Kidney (tissue), 14 donors: ENCODE measurements around the gene CYTH3. TPM values are rescaled to one million over a fixed set of nuclear protein-coding genes. Genes with fewer than 3 reads are reported as not detected.

Source experiments
- DNase-seq, 5 donors: peaks; one replicate each; pipeline ENCODE4 v3.0.0-alpha.2; 2013 to 2020
- FAIRE-seq: peaks from 2 replicates; lab custom pipeline; 2012; peaks lifted over from hg19 to GRCh38; lab: Jason Lieb, UNC
- H3K27ac ChIP-seq, 2 donors: one replicate each; pipeline ENCODE4 v1.7.0; 2013; ENCODE audit warnings: low read depth in 2 of 2, low read length in 2 of 2, inconsistent platforms in 1 of 2
- H3K27me3 ChIP-seq: one replicate; pipeline ENCODE4 v1.7.1; 2013; ENCODE audit warnings: low read length, inconsistent platforms; ENCODE audit not compliant: control insufficient read depth, insufficient read depth
- H3K36me3 ChIP-seq, 3 donors: one replicate each; pipeline versions ENCODE4 v1.7.0 to v1.7.1; 2013; ENCODE audit warnings: low read length in 3 of 3, control low read depth in 1 of 3, inconsistent platforms in 1 of 3; ENCODE audit not compliant: insufficient read depth in 3 of 3, control insufficient read depth in 2 of 3
- H3K4me1 ChIP-seq, 3 donors: one replicate each; pipeline versions ENCODE4 v1.7.0 to v1.7.1; 2013; ENCODE audit warnings: low read length in 3 of 3, inconsistent platforms in 1 of 3, low read depth in 1 of 3; ENCODE audit not compliant: control insufficient read depth in 2 of 3, insufficient read depth in 2 of 3
- H3K4me3 ChIP-seq, 3 donors: one replicate each; pipeline versions ENCODE4 v1.7.0 to v1.8.1; 2013; ENCODE audit warnings: low read length in 3 of 3, control low read depth in 1 of 3, inconsistent platforms in 1 of 3
- H3K9ac ChIP-seq, 3 donors: one replicate each; pipeline versions ENCODE4 v1.7.0 to v1.7.1; 2013; ENCODE audit warnings: low read length in 3 of 3, control low read depth in 1 of 3, inconsistent platforms in 1 of 3
- H3K9me3 ChIP-seq, 3 donors: one replicate each; pipeline versions ENCODE4 v1.7.0 to v1.7.1; 2013; ENCODE audit warnings: low read length in 3 of 3, control low read depth in 1 of 3, inconsistent platforms in 1 of 3; ENCODE audit not compliant: control insufficient read depth in 2 of 3, insufficient read depth in 1 of 3
- intact Hi-C: fragments of 100-400 bp; cut with DNase I; formaldehyde crosslinking; loops from one replicate; pipeline ENCODE4 v1.11.1; 2022
- polyA plus RNA-seq: library from polyadenylated mRNA; stranded (reverse); fragments of 350-450 nt; fragmentation: Illumina TruSeq; extraction: RNeasy Lipid Tissue Mini Kit (QIAGEN cat#74804); gene quantifications from one replicate; pipeline ENCODE4 v1.2.3, GENCODE V29; 2014; ENCODE audit warnings: low read depth, low replicate concordance; ENCODE audit not compliant: insufficient read depth
- total RNA-seq: library from RNA; stranded (reverse); fragmentation: NEBNext Ultra II Directional; extraction: Animal tissue kit (Norgen Biotek cat#: 25700); gene quantifications from one replicate; pipeline ENCODE4 v1.2.1, GENCODE V29; 2021
- TF ChIP-seq, protein P1 (sequence below): IDR thresholded peaks from 3 replicates; pipeline ENCODE4 v1.5.1; 2012; ENCODE audit warnings: mild to moderate bottlenecking, moderate library complexity, borderline replicate concordance; ENCODE audit not compliant: insufficient read depth; ENCODE audit errors: extremely low read depth
- donor health status: control.
- donor health status: control.
- donor health status: control.
- donor health status: control.
- donor health status: control.
- donor health status: DM: yes; HTN: yes; CAD: no.
- donor health status: Normal renal cell carcinoma (clear cell type).

Gene CYTH3
- total and polyA plus RNA-seq, 2 donors from 2014 or later, result 9.1 to 18.5 TPM

DNA sequence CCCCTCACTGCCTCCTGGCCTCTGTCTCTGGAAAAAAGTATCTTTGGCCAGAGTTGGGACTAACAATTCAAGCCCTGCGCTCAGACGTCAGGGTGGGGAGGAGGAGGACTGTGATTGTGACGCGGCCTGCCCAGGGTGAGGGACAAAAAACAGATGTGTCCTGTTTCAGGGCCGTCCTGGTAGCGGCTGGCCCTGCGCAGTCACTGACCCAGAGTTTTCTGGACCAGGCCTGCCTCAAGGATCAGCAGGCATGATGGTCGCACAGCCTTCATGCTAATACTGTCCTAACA is 110.1 kb downstream of the CYTH3 start:
- Histone ChIP-seq H3K9me3 (no peaks in the 10 kb centered on the region), H3K27me3 (no peaks in the 10 kb centered on the region), H3K27ac (peak overlapping the region; percentile 25 to 84), H3K4me1 (peaks cover 0 to 13% (median 7%) of the 10 kb centered on the region in 3 donors), H3K36me3 (peaks cover 3 to 11% (median 4%) of the 10 kb centered on the region in 3 donors), H3K9ac (peak overlapping the region in 1 of 3 donors; percentile 12), H3K4me3 (no peak overlapping the region)
- FAIRE-seq, result no peak
- peak in 2 of 5 donors; percentile 67 to 91 for DNase-seq
- TF ChIP-seq, protein P1, sequence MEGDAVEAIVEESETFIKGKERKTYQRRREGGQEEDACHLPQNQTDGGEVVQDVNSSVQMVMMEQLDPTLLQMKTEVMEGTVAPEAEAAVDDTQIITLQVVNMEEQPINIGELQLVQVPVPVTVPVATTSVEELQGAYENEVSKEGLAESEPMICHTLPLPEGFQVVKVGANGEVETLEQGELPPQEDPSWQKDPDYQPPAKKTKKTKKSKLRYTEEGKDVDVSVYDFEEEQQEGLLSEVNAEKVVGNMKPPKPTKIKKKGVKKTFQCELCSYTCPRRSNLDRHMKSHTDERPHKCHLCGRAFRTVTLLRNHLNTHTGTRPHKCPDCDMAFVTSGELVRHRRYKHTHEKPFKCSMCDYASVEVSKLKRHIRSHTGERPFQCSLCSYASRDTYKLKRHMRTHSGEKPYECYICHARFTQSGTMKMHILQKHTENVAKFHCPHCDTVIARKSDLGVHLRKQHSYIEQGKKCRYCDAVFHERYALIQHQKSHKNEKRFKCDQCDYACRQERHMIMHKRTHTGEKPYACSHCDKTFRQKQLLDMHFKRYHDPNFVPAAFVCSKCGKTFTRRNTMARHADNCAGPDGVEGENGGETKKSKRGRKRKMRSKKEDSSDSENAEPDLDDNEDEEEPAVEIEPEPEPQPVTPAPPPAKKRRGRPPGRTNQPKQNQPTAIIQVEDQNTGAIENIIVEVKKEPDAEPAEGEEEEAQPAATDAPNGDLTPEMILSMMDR, result no peak
- intact Hi-C loops, result no loop called here

DNA sequence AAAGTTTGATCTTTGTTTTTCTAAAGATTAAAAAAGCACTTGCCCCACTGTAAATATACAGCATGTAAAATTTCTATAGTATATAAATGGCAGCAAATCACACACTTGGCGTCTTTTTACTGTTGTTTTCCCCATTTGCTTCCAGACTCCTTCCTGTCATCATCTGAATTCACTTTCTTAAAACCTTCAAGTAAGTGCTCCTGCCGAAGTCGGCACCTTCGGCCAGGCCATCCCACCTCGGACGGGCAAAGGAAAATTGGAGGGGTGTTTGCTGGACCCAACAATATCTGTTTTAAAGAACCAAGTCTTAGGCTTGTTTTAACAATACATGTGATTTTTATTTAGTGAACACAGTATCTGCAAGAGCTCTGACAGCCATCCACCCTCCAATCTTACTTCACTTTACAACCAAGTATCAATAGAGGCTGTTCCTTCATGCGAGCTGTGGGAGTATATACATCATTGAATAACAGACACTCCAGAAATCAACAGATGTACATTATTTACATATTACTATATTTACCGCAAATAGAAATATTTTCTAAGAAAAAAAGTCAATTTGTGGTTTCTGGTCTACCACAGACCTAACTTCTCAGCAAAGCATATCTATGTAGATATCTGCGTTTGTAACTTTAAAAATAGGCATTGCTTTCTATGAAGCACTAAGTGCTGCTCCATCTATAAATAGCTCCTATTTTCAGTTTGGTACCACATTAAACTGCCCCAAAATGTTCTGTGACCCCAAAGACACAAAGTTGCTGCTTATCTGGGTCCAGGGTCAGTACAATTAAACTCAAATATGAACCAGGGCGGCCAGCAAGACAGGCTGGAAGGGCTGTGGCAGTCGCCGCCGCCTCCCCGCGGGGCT is 110.7 kb downstream of the CYTH3 start:
- peak overlapping the region in 1 of 2 donors; percentile 25 for H3K27ac ChIP-seq
- intact Hi-C loops, result no loop called here

DNA sequence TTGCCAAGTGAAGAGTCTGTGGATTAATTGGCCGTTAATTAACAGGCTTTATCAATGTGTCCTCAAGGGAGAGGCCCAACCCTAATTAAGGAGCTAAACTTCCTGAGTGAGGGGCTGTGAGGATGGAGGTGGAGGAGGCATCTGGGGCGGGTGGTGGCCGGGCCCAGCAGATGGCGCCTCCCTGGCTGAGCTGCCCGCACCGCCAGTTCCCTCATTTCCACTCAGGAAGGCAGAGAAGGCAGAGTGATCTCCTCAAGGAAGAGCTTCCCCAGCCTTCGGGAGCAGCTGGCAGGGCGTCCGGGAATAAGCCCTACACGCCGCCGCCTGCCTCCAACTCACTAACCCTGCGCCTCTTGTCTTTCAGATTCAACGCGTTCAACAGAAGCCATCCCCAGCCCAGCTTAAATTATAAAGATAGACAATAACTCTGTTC is 112.2 kb downstream of the CYTH3 start:
- DNase-seq (peak; percentile 56 to 78 (median 71)), FAIRE-seq (no peak)
- peaks cover 0 to 11% (median 7%) of the 10 kb centered on the region in 3 donors for H3K4me1 ChIP-seq
- intact Hi-C loops, result no loop called here
- H3K4me3 ChIP-seq, result no peak overlapping the region
- no peaks in the 10 kb centered on the region for H3K27me3 ChIP-seq
- no peaks in the 10 kb centered on the region for H3K9me3 ChIP-seq
- H3K9ac ChIP-seq, result no peak overlapping the region
- H3K36me3 ChIP-seq, result peaks cover 4 to 26% (median 6%) of the 10 kb centered on the region in 3 donors
- no peak overlapping the region for H3K27ac ChIP-seq
- TF ChIP-seq, protein P1, result peak; percentile 18

More for the DNA sequence above, 110.7 kb downstream of the CYTH3 start:
- H3K9me3 ChIP-seq, result no peaks in the 10 kb centered on the region
- DNase-seq (no peak), FAIRE-seq (no peak)
- no peak overlapping the region for H3K9ac ChIP-seq
- no peak overlapping the region for H3K4me3 ChIP-seq
- H3K36me3 ChIP-seq, result peaks cover 3 to 16% (median 4%) of the 10 kb centered on the region in 3 donors
- TF ChIP-seq, protein P1, result no peak
- peaks cover 0 to 13% (median 7%) of the 10 kb centered on the region in 3 donors for H3K4me1 ChIP-seq
- H3K27me3 ChIP-seq, result no peaks in the 10 kb centered on the region
